HUES64 (cell line): ENCODE results near the gene FBLN2.
"Not testable (repeated sequence)": the region's sequence is repeated elsewhere in the genome, so short reads cannot be mapped to it uniquely, and the experiment has no call there.

ENCODE experiments used
- H3K27ac ChIP-seq: 2 replicates; pipeline ENCODE4 v1.7.0; 2013; ENCODE audit warnings: low read depth, low read length, inconsistent platforms
- H3K27me3 ChIP-seq: 2 replicates; pipeline ENCODE4 v1.6.1; 2013; ENCODE audit warnings: mild to moderate bottlenecking, low read length; ENCODE audit not compliant: insufficient read depth
- H3K36me3 ChIP-seq: 2 replicates; pipeline ENCODE4 v1.6.1; 2013; ENCODE audit warnings: mild to moderate bottlenecking, low read length; ENCODE audit not compliant: insufficient read depth
- H3K4me1 ChIP-seq: 2 replicates; pipeline ENCODE4 v1.6.1; 2013; ENCODE audit warnings: mild to moderate bottlenecking, low read length, moderate library complexity; ENCODE audit not compliant: insufficient read depth
- H3K4me3 ChIP-seq: 2 replicates; pipeline ENCODE4 v1.5.1; 2013; ENCODE audit warnings: mild to moderate bottlenecking, low read length, moderate library complexity
- H3K9ac ChIP-seq: 2 replicates; pipeline ENCODE4 v1.6.1; 2013; ENCODE audit warnings: mild to moderate bottlenecking, low read depth, low read length
- H3K9me3 ChIP-seq: 2 replicates; pipeline ENCODE4 v1.6.1; 2013; ENCODE audit warnings: low read depth, low read length; ENCODE audit not compliant: insufficient read depth
- WGBS: fragments of 150-250, 120-280 bp; methylation state at CpG from one replicate; pipeline ENCODE4 v1.1.7; 2013; ENCODE audit warnings: missing lambda C conversion rate; 5-methylcytosine and 5-hydroxymethylcytosine counted together

The FBLN2 gene

DNA sequence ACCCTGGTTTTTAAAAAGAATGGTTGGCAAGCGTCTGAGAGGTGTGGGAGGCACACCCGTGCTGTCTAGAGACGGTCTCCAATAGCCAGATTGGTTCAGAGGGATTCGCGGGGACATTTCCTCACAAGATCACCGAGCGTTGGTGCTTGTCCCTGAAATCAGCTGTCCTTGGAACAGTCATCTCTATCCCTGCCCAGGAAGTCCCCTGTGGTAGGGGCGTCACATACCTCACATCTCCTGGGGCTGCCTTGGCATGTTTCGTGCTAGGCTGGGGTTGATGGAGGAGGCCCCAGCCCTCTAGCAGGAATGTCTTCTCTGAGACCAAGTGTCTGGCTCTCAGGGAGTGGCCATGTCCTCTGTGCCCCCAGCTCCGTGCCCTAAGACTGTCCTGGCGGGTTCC lies 6.8 kb downstream of the FBLN2 start:
- Histone ChIP-seq H3K4me1 (peaks cover 13% of the 10 kb centered on the region; the same call in 1 of the 2 replicates), H3K9me3 (no peaks in the 10 kb centered on the region), H3K36me3 (no peaks in the 10 kb centered on the region), H3K27ac (no peak overlapping the region), H3K4me3 (no peak overlapping the region), H3K9ac (no peak overlapping the region), H3K27me3 (no peaks in the 10 kb centered on the region)
- 91% methylated on average over 11 of the region's 11 CpGs for WGBS

DNA sequence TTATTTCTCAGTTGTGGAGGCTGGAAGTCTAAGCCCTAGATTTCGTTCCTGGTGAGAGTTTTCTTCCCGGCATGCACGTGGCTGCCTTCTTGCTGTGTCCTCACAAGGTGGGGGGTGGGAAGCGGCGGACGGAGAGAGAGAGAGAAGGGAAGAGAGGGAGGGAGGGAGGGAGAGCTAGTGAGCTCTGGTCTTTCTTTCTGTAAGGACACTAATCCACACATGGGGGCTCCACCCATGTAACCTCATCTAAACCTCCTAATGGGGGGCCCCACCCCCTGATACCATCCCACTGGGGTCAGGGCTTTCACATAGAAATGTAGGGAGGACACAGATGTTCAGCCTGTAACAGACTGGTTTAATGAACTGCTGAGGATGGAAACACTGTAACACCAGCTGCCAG lies 7.3 kb downstream of the FBLN2 start:
- Histone ChIP-seq H3K27me3 (no peaks in the 10 kb centered on the region), H3K9me3 (no peaks in the 10 kb centered on the region), H3K4me1 (peaks cover 13% of the 10 kb centered on the region; the same call in 1 of the 2 replicates)

DNA sequence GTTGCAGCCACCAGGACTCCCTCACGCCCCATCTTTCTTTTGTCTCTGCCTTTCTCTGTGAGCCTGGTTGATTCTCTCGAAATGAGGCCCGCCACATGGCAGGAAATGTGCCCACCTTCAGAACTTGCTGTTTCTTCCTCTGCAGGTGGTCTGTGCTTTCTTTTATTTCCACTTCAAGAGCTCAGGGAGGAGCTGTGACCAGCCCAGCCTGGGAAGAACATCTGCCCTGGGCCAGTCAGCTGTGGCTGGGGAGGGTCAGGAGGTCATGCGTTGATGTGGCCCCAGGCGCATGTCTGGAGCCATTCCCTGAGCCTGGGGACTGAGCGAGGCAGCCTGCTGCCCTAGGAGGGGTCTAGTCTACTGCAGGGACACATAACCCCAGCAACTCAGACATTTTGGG lies 8.0 kb downstream of the FBLN2 start:
- WGBS = 61% methylated on average over 6 of the region's 6 CpGs
- H3K4me1 ChIP-seq = peaks cover 13% of the 10 kb centered on the region; the same call in 1 of the 2 replicates
- H3K27ac ChIP-seq = no peak overlapping the region
- H3K9me3 ChIP-seq = no peaks in the 10 kb centered on the region
- H3K36me3 ChIP-seq = no peaks in the 10 kb centered on the region
- no peaks in the 10 kb centered on the region for H3K27me3 ChIP-seq
- H3K4me3 ChIP-seq = no peak overlapping the region
- H3K9ac ChIP-seq = no peak overlapping the region

More for the DNA sequence above, 7.3 kb downstream of the FBLN2 start:
- Histone ChIP-seq H3K9ac (no peak overlapping the region), H3K4me3 (no peak overlapping the region), H3K36me3 (no peaks in the 10 kb centered on the region), H3K27ac (no peak overlapping the region)
- WGBS = 34% methylated on average over 6 of the region's 6 CpGs

DNA sequence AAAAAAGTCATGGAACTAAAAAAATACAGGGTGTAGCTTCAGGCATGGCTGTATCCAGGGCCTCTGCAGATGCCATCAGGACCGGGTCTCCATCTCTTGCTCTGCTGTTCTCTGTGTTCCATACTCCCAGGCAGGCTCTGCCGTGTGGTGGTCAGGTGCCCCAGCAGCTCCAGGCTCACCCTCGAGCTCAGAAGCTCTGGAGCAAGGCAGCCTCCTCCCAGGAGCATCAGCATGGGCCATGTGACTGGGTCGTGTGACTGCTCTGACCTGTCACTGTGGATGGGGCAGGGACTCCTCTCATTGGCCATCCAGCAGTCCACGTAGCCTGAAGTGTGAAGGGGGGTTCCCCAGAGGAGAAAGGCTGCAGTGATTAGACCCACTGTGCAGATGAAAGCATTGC lies 8.5 kb downstream of the FBLN2 start:
- Histone ChIP-seq H3K9ac (no peak overlapping the region), H3K36me3 (no peaks in the 10 kb centered on the region), H3K9me3 (no peaks in the 10 kb centered on the region), H3K4me1 (peaks cover 13% of the 10 kb centered on the region; the same call in 1 of the 2 replicates), H3K27ac (no peak overlapping the region), H3K27me3 (no peaks in the 10 kb centered on the region), H3K4me3 (no peak overlapping the region)
- 85% methylated on average over 5 of the region's 5 CpGs for WGBS

DNA sequence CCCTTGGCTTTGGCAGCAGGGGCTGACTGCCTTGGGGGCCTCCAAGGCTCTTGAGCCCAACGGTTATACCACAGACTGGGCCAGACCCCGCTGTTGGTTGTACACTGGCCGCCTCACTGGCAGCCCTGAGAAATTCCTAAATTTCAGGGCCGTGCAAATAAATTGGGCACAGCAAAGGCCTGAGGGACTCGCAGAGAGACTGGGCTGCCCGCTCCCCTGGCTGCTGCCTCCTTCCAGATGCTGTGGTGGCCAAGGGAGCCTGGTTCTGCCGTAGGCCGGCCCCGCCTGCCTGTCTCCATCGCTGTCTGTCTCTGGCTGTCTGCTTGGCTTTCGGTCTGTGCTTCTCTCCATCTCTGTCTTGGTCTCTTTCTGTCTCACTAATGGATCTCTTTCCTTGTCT lies 9.0 kb downstream of the FBLN2 start:
- H3K9me3 ChIP-seq = no peaks in the 10 kb centered on the region
- H3K27ac ChIP-seq = no peak overlapping the region
- H3K36me3 ChIP-seq = no peaks in the 10 kb centered on the region
- peaks cover 13% of the 10 kb centered on the region; the same call in 1 of the 2 replicates for H3K4me1 ChIP-seq
- H3K4me3 ChIP-seq = no peak overlapping the region
- H3K9ac ChIP-seq = no peak overlapping the region
- no peaks in the 10 kb centered on the region for H3K27me3 ChIP-seq
- WGBS = 92% methylated on average over 11 of the region's 11 CpGs

DNA sequence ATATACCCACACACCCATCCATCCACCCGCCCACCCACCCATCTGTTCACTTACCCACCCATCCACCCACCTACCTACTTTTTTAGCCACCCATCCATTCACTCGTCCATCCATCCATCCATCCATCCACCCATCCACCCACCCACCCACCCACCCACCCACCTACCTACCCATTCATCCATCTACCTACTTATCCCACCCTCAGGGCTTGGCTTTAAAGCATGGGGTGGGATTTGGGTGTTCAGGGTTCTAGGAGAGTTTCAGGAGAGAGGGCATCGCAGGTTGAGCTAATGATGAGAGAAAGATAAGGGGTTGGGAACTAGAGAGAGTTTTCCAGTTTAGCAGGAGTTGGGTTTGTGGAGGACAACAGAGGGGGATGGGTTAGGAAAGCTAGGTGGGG lies 9.7 kb downstream of the FBLN2 start:
- 89% methylated on average over 2 of the region's 3 CpGs for WGBS
- peaks cover 13% of the 10 kb centered on the region; the same call in 1 of the 2 replicates for H3K4me1 ChIP-seq
- H3K9me3 ChIP-seq = no peaks in the 10 kb centered on the region
- H3K9ac ChIP-seq = no peak overlapping the region
- H3K27ac ChIP-seq = no peak overlapping the region
- no peak overlapping the region for H3K4me3 ChIP-seq
- no peaks in the 10 kb centered on the region for H3K27me3 ChIP-seq
- H3K36me3 ChIP-seq = no peaks in the 10 kb centered on the region

DNA sequence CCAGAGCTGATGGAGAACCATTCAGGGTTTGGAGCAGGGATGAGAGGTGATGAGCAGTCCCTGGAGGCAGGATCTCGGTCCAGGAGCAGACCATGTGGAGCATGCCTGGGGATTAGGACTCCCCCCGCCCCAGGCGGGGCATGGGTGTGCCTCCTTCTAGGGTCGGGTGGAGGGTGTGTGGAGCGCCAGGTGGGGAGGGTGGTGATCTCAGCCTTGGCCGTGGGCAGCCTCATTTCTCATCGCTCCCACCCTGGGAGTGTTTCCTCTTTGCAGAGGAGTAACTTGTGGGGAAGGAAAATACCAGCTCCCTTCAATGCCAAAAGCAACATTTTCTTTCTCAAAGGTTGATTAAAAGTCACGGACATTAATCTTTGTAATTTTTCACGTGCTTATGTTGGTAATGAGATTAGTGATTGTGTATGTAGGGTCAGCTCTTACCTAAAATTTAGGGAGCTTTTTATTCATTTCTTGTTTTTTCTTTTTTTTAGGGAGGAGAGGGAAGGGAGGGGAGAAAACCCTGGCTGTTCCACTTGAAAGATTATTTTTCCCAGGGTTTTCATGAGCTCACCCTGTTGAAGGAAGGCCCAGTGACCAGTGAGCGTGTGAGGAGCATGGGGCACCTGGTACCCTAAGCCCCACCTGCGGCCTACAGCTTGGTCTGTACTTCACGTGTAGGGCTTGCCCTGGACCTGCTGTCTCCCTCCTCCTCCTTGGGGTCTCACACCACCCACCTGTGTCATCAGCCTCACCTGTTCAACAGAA lies 11.0 kb downstream of the FBLN2 start:
- Histone ChIP-seq H3K4me3 (no peak overlapping the region), H3K27ac (no peak overlapping the region), H3K27me3 (no peaks in the 10 kb centered on the region), H3K9me3 (no peaks in the 10 kb centered on the region), H3K36me3 (no peaks in the 10 kb centered on the region), H3K4me1 (peaks cover 18% of the 10 kb centered on the region; the same call in 1 of the 2 replicates), H3K9ac (no peak overlapping the region)
- whole genome bisulfite sequencing = 87% methylated on average over 11 of the region's 12 CpGs

DNA sequence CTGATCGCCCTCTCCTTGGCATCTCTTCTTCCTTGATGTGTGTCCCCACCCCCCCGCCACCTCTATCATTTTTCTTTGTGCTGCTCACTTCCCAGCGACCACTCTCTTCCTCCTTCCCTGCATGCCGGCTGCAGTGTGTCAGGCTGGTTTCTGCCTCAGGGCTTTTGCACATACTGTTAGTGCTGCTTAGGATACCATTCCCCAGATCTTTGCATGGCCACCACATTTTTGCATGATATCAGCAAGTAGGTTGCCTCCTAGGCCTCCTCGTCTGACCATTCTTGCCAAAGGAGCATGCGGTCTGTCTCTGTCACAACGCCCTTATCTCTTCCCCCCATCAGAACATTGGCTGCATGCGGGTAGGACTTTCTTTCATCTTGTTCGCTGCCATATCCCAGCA lies 12.5 kb downstream of the FBLN2 start:
- Histone ChIP-seq H3K4me1 (peaks cover 11% of the 10 kb centered on the region; the same call in 1 of the 2 replicates), H3K36me3 (no peaks in the 10 kb centered on the region), H3K27me3 (no peaks in the 10 kb centered on the region), H3K4me3 (no peak overlapping the region), H3K27ac (no peak overlapping the region), H3K9me3 (no peaks in the 10 kb centered on the region), H3K9ac (no peak overlapping the region)
- 81% methylated on average over 9 of the region's 9 CpGs for WGBS

DNA sequence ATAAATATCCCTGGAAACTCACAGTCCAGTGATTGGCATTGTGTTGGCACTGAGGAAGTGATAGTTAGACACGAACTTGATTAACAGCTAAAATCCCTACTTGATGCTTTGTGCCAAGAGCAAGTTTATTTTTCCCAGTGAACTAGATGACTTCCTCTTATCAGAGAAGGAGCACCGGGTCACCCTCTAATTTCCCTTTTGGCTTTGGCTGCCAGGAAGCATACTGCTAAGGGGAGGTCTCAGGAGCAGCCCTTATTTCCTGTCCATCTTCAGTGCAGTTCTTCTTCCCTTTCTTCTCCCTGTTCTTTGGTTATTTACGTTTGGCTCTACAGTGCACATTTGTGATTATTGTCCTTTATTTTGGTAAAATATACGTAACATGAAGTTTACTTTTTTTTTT lies 13.0 kb downstream of the FBLN2 start:
- Histone ChIP-seq H3K27ac (no peak overlapping the region), H3K36me3 (no peaks in the 10 kb centered on the region), H3K9ac (no peak overlapping the region), H3K9me3 (no peaks in the 10 kb centered on the region), H3K4me1 (0 out of 2 replicates have a peak, but pooled peaks cover 5% of the 10 kb centered on the region), H3K4me3 (no peak overlapping the region), H3K27me3 (no peaks in the 10 kb centered on the region)
- 89% methylated on average over 4 of the region's 4 CpGs for WGBS

DNA sequence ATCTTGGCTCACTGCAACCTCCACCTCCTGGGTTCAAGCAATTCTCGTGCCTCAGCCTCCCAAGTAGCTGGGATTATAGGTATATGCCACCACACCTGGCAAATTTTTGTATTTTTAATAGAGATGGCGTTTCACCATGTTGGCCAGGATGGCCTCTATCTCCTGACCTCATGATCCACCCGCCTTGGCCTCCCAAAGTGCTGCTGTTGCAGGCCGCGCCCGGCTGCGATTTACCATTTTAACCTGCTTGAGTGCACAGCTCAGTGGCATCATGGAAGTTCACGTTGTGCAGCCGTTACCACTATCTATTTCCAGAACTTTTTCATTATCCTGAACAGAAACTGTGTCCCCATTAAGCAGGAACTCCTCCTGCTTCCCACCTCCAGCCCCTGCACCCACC lies 13.5 kb downstream of the FBLN2 start:
- H3K27ac ChIP-seq, H3K9me3 ChIP-seq, H3K4me1 ChIP-seq, H3K9ac ChIP-seq, H3K4me3 ChIP-seq, H3K27me3 ChIP-seq, H3K36me3 ChIP-seq: not testable (repeated sequence)
- WGBS = 95% methylated on average over 9 of the region's 9 CpGs

DNA sequence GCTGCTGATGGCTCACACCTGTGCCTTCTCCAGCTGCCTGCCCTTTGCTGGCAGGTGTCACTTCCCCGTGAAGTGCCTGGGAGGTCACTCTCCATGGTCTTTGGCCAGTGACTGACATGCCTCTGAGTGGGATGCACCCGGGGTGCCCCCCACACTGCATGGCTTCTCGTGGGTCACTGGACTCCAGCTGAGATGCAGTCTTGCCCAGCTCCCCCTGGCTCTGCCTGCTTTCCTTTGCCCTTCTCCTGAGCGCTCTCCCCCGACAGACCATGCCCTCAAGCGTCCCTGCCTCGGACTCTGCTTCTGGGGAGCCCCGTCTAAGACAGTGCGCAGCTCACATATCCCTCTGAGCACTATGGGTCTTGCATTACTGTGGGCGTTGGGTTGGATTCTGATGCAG lies 14.4 kb downstream of the FBLN2 start:
- Histone ChIP-seq H3K9ac (no peak overlapping the region), H3K27ac (no peak overlapping the region), H3K36me3 (no peaks in the 10 kb centered on the region), H3K27me3 (no peaks in the 10 kb centered on the region), H3K4me1 (0 out of 2 replicates have a peak, but pooled peaks cover 5% of the 10 kb centered on the region), H3K4me3 (no peak overlapping the region), H3K9me3 (no peaks in the 10 kb centered on the region)
- WGBS = 92% methylated on average over 10 of the region's 10 CpGs
